Keratinocyte (primary cell): Measurements from ENCODE around the gene SLC30A7. TPM values are rescaled to one million over a fixed set of nuclear protein-coding genes. Genes with fewer than 3 reads are reported as not detected.
"Not testable (repeated sequence)": the region's sequence is repeated elsewhere in the genome, so short reads cannot be mapped to it uniquely, and the experiment has no call there.

Experiments
- DNase-seq: peaks from one replicate; pipeline ENCODE4 v3.0.0-alpha.2; 2011; ENCODE audit warnings: low read depth, missing footprints, low spot score
- FAIRE-seq: peaks from 2 replicates; lab custom pipeline; 2011; peaks lifted over from hg19 to GRCh38; lab: Jason Lieb, UNC
- H2AFZ ChIP-seq: 2 replicates; pipeline ENCODE4 v1.6.0; 2012; ENCODE audit warnings: low read length, control low read depth, inconsistent platforms; ENCODE audit not compliant: control insufficient read depth
- H3K27ac ChIP-seq: 2 replicates; pipeline ENCODE4 v1.5.1; 2011; ENCODE audit warnings: low read length; ENCODE audit not compliant: control insufficient read depth, insufficient read depth
- H3K27me3 ChIP-seq: 3 replicates; pipeline ENCODE4 v1.6.0; 2011; ENCODE audit warnings: low read length; ENCODE audit not compliant: control insufficient read depth, insufficient read depth; ENCODE audit errors: extremely low read depth
- H3K36me3 ChIP-seq, 2 experiments: 2 replicates in 1 of 2; 3 replicates in 1 of 2; pipeline ENCODE4 v1.5.1; 2011; ENCODE audit warnings: low read length in 2 of 2, mild to moderate bottlenecking in 1 of 2; ENCODE audit not compliant: control insufficient read depth in 2 of 2, insufficient read depth in 2 of 2; ENCODE audit errors: extremely low read depth in 1 of 2
- H3K4me1 ChIP-seq: 3 replicates; pipeline ENCODE4 v1.5.1; 2011; ENCODE audit warnings: low read length; ENCODE audit not compliant: control insufficient read depth, insufficient read depth; ENCODE audit errors: extremely low read depth
- H3K4me2 ChIP-seq: 3 replicates; pipeline ENCODE4 v1.6.0; 2011; ENCODE audit warnings: low read depth, low read length; ENCODE audit not compliant: control insufficient read depth, insufficient read depth; ENCODE audit errors: extremely low read depth
- H3K4me3 ChIP-seq, 3 experiments: fragments of 200-600 bp in 1 of 3; sonication (generic) in 1 of 3; 2 replicates in 2 of 3; 3 replicates in 1 of 3; pipeline ENCODE4 v1.5.1; 2011 to 2016; ENCODE audit warnings: low read length in 3 of 3, mild to moderate bottlenecking in 3 of 3, control low read depth in 2 of 3, inconsistent platforms in 1 of 3, low read depth in 1 of 3, mixed read lengths in 1 of 3, mixed run types in 1 of 3, moderate library complexity in 1 of 3; ENCODE audit not compliant: control insufficient read depth in 2 of 3, insufficient read depth in 2 of 3; ENCODE audit errors: extremely low read depth in 1 of 3
- H3K79me2 ChIP-seq: 2 replicates; pipeline ENCODE4 v1.6.0; 2012; ENCODE audit warnings: low read length; ENCODE audit not compliant: control insufficient read depth, insufficient read depth
- H3K9ac ChIP-seq: 3 replicates; pipeline ENCODE4 v1.6.0; 2011; ENCODE audit warnings: low read length; ENCODE audit not compliant: control insufficient read depth, insufficient read depth; ENCODE audit errors: extremely low read depth
- H3K9me1 ChIP-seq: 3 replicates; pipeline ENCODE4 v1.6.0; 2011; ENCODE audit warnings: low read length; ENCODE audit not compliant: control insufficient read depth, insufficient read depth; ENCODE audit errors: extremely low read depth
- H3K9me3 ChIP-seq: 2 replicates; pipeline ENCODE4 v1.5.1; 2012; ENCODE audit warnings: low read depth, low read length; ENCODE audit not compliant: control insufficient read depth
- H4K20me1 ChIP-seq: 3 replicates; pipeline ENCODE4 v1.6.0; 2011; ENCODE audit warnings: low read length; ENCODE audit not compliant: control insufficient read depth, insufficient read depth; ENCODE audit errors: extremely low read depth
- EZH2 ChIP-seq: IDR thresholded peaks from one replicate; pipeline ENCODE4 v1.6.1; 2012; ENCODE audit warnings: inconsistent platforms, mild to moderate bottlenecking, low read length, moderate library complexity
- dilution Hi-C: fragments of 300-500 bp; cut with MboI; formaldehyde crosslinking; loops from one replicate; pipeline ENCODE4 v1.7.0; 2020; ENCODE audit warnings: low sequenced_read_pairs; ENCODE audit not compliant: extremely low pct_ligation_motif_present
- polyA plus RNA-seq, 5 experiments: library from polyadenylated mRNA; depleted of rRNA in 3 of 5; stranded (reverse) in 3 of 5; stranded (forward) in 1 of 5; unstranded in 1 of 5; fragments of >200 nt; gene quantifications; 1 replicate in 1 of 5; 2 replicates in 3 of 5; 3 replicates in 1 of 5; pipeline versions ENCODE4 v1.2.1 to v1.2.3, GENCODE V29; 2011 to 2012; ENCODE audit warnings: missing spikeins in 2 of 5, low read depth in 1 of 5, low replicate concordance in 1 of 5
- TF ChIP-seq, protein P1 (sequence below), 3 experiments: IDR thresholded peaks in 1 of 3; conservative IDR thresholded peaks in 1 of 3; optimal IDR thresholded peaks in 1 of 3; 2 replicates in 2 of 3; 3 replicates in 1 of 3; pipeline versions ENCODE3 to v1.5.1; 2011; ENCODE audit warnings: low read length in 3 of 3, mild to moderate bottlenecking in 3 of 3, moderate library complexity in 2 of 3, control low read depth in 1 of 3, inconsistent platforms in 1 of 3; ENCODE audit not compliant: insufficient read depth in 2 of 3; ENCODE audit errors: extremely low read depth in 1 of 3

SLC30A7 gene
- polyA plus RNA-seq, 1 donor (not counting 4 experiments of a cell fraction or from before 2014, with no cell fraction given): 15.1 TPM

- H2AFZ ChIP-seq, H3K4me3 ChIP-seq, H3K27me3 ChIP-seq, H3K9me1 ChIP-seq, H3K27ac ChIP-seq, H3K36me3 ChIP-seq, H3K4me2 ChIP-seq, H3K9ac ChIP-seq, H3K79me2 ChIP-seq, FAIRE-seq, dilution Hi-C loops, H3K9me3 ChIP-seq, DNase-seq, H4K20me1 ChIP-seq: not testable (repeated sequence)
- peaks cover 29% of the 10 kb centered on the region for H3K4me1 ChIP-seq
These were observed 53.7 kb downstream of the SLC30A7 start for GRCh38 chr1:100949515-100950158.

- Histone ChIP-seq H3K27me3 (no peaks in the 10 kb centered on the region), H2AFZ (no peak overlapping the region), H3K4me2 (no peak overlapping the region), H3K4me3 (no peak overlapping the region), H4K20me1 (no peaks in the 10 kb centered on the region), H3K79me2 (peaks cover 2% of the 10 kb centered on the region), H3K27ac (no peak overlapping the region), H3K9me3 (no peaks in the 10 kb centered on the region), H3K9ac (no peak overlapping the region), H3K36me3 (no peaks in the 10 kb centered on the region), H3K9me1 (no peaks in the 10 kb centered on the region), H3K4me1 (peaks cover 33% of the 10 kb centered on the region)
- FAIRE-seq (peak; percentile 9), DNase-seq (no peak)
- TF ChIP-seq, protein P1, sequence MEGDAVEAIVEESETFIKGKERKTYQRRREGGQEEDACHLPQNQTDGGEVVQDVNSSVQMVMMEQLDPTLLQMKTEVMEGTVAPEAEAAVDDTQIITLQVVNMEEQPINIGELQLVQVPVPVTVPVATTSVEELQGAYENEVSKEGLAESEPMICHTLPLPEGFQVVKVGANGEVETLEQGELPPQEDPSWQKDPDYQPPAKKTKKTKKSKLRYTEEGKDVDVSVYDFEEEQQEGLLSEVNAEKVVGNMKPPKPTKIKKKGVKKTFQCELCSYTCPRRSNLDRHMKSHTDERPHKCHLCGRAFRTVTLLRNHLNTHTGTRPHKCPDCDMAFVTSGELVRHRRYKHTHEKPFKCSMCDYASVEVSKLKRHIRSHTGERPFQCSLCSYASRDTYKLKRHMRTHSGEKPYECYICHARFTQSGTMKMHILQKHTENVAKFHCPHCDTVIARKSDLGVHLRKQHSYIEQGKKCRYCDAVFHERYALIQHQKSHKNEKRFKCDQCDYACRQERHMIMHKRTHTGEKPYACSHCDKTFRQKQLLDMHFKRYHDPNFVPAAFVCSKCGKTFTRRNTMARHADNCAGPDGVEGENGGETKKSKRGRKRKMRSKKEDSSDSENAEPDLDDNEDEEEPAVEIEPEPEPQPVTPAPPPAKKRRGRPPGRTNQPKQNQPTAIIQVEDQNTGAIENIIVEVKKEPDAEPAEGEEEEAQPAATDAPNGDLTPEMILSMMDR (optimal IDR thresholded peaks at IDR 0.05 in 1 of 3, IDR thresholded peaks at IDR 0.05 in 1 of 3, conservative IDR thresholded peaks at IDR 0.05 in 1 of 3; ENCODE audit: extremely low read depth in 1 of 3, insufficient read depth in 2 of 3, low read length in 3 of 3): no peak
- no peak for TF ChIP-seq EZH2
- dilution Hi-C loops: no loop called here
These were observed 54.4 kb downstream of the SLC30A7 start for GRCh38 chr1:100950337-100950736.

DNA sequence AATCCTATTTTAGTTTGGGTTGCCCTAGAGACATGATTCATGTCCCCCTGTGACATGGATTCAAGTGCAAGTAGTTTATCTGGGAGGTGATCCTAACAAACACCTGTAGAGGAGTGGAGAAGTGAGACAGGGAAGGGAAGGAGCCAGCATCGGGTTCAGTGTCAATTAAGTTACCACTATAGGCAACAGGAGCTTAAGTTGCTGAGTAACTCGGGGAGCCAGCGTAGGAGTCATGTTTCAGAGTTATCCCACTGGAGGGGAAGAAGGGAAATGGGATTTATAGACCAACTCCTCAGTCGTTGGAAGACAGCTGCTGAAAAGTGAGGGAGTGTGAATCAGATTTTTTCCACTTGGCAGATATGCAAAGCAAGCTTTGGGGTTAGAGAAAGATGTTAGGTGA lies 54.9 kb downstream of the SLC30A7 start:
- Histone ChIP-seq H3K4me3 (no peak overlapping the region), H3K27ac (no peak overlapping the region), H3K79me2 (peaks cover 2% of the 10 kb centered on the region), H4K20me1 (no peaks in the 10 kb centered on the region), H3K4me2 (no peak overlapping the region), H3K36me3 (no peaks in the 10 kb centered on the region), H3K4me1 (peaks cover 36% of the 10 kb centered on the region), H3K9me1 (no peaks in the 10 kb centered on the region), H3K27me3 (no peaks in the 10 kb centered on the region), H2AFZ (no peak overlapping the region), H3K9me3 (no peaks in the 10 kb centered on the region), H3K9ac (no peak overlapping the region)
- TF ChIP-seq, protein P1 (optimal IDR thresholded peaks at IDR 0.05 in 1 of 3, IDR thresholded peaks at IDR 0.05 in 1 of 3, conservative IDR thresholded peaks at IDR 0.05 in 1 of 3; ENCODE audit: extremely low read depth in 1 of 3, insufficient read depth in 2 of 3, low read length in 3 of 3): no peak
- DNase-seq: no peak
- dilution Hi-C loops: no loop called here
- peak; percentile 13 for FAIRE-seq
